ENCODE data around the gene SPATA2.

The SPATA2 gene

GRCh38 chr20:49872056-49872455 is 43.3 kb downstream of the SPATA2 start:
- no peak for DNase-seq
- no peak for ATAC-seq (ENCODE audit: insufficient read depth, low read depth)
- no peak overlapping the region for H3K4me2 ChIP-seq (ENCODE audit: insufficient read depth, low read length)

GRCh38 chr20:49871391-49871948 is 43.9 kb downstream of the SPATA2 start:
- Histone ChIP-seq H4K20me1 (ENCODE audit: insufficient read depth, low read length) (no peaks in the 10 kb centered on the region), H3K4me3 (ENCODE audit: low read depth in 1 of 2, low read length in 2 of 2) (no peak overlapping the region), H3K9me3 (ENCODE audit: insufficient read depth, low read length, severe bottlenecking) (no peaks in the 10 kb centered on the region), H2AFZ (ENCODE audit: low read depth, low read length) (no peak overlapping the region), H3K27ac (ENCODE audit: low read length) (no peak overlapping the region), H3K4me1 (ENCODE audit: insufficient read depth, low read length) (no peaks in the 10 kb centered on the region), H3K79me2 (ENCODE audit: insufficient read depth, low read length) (no peaks in the 10 kb centered on the region), H3K36me3 (ENCODE audit: insufficient read depth, low read length) (peaks cover 40% of the 10 kb centered on the region; the same call in 1 of the 2 replicates), H3K9ac (ENCODE audit: low read depth, low read length) (no peak overlapping the region), H3K4me2 (ENCODE audit: insufficient read depth, low read length) (no peak overlapping the region), H3K27me3 (ENCODE audit: insufficient read depth, low read length, poor library complexity) (no peaks in the 10 kb centered on the region)
- TF ChIP-seq EZH2 (IDR thresholded peaks at IDR 0.05; ENCODE audit: borderline replicate concordance, low read depth, low read length, severe bottlenecking), result no peak
- no peak for TF ChIP-seq CTCF (IDR thresholded peaks at IDR 0.05; ENCODE audit: borderline replicate concordance, extremely low read depth, low read length, poor library complexity, severe bottlenecking)
- no peak for DNase-seq
- ATAC-seq (ENCODE audit: insufficient read depth, low read depth), result no peak

More at GRCh38 chr20:49872056-49872455, 43.3 kb downstream of the SPATA2 start:
- Histone ChIP-seq H3K4me3 (ENCODE audit: low read depth in 1 of 2, low read length in 2 of 2) (no peak overlapping the region), H3K36me3 (ENCODE audit: insufficient read depth, low read length) (peaks cover 40% of the 10 kb centered on the region; the same call in 1 of the 2 replicates), H3K27ac (ENCODE audit: low read length) (no peak overlapping the region), H3K4me1 (ENCODE audit: insufficient read depth, low read length) (no peaks in the 10 kb centered on the region), H2AFZ (ENCODE audit: low read depth, low read length) (no peak overlapping the region), H4K20me1 (ENCODE audit: insufficient read depth, low read length) (no peaks in the 10 kb centered on the region), H3K27me3 (ENCODE audit: insufficient read depth, low read length, poor library complexity) (no peaks in the 10 kb centered on the region), H3K9me3 (ENCODE audit: insufficient read depth, low read length, severe bottlenecking) (no peaks in the 10 kb centered on the region), H3K9ac (ENCODE audit: low read depth, low read length) (no peak overlapping the region), H3K79me2 (ENCODE audit: insufficient read depth, low read length) (no peaks in the 10 kb centered on the region)
- no peak for TF ChIP-seq EZH2 (IDR thresholded peaks at IDR 0.05; ENCODE audit: borderline replicate concordance, low read depth, low read length, severe bottlenecking)
- no peak for TF ChIP-seq CTCF (IDR thresholded peaks at IDR 0.05; ENCODE audit: borderline replicate concordance, extremely low read depth, low read length, poor library complexity, severe bottlenecking)

GRCh38 chr20:49870261-49870660 is 45.1 kb downstream of the SPATA2 start:
- no peak overlapping the region for H3K9ac ChIP-seq (ENCODE audit: low read depth, low read length)
- no peak overlapping the region for H3K4me2 ChIP-seq (ENCODE audit: insufficient read depth, low read length)
- peaks cover 41% of the 10 kb centered on the region; the same call in 1 of the 2 replicates for H3K36me3 ChIP-seq (ENCODE audit: insufficient read depth, low read length)
- no peak for ATAC-seq (ENCODE audit: insufficient read depth, low read depth)
- TF ChIP-seq EZH2 (IDR thresholded peaks at IDR 0.05; ENCODE audit: borderline replicate concordance, low read depth, low read length, severe bottlenecking) (no peak), CTCF (IDR thresholded peaks at IDR 0.05; ENCODE audit: borderline replicate concordance, extremely low read depth, low read length, poor library complexity, severe bottlenecking) (no peak)
- H3K4me3 ChIP-seq (ENCODE audit: low read depth in 1 of 2, low read length in 2 of 2), result no peak overlapping the region
- no peaks in the 10 kb centered on the region for H3K79me2 ChIP-seq (ENCODE audit: insufficient read depth, low read length)
- no peaks in the 10 kb centered on the region for H4K20me1 ChIP-seq (ENCODE audit: insufficient read depth, low read length)
- H2AFZ ChIP-seq (ENCODE audit: low read depth, low read length), result no peak overlapping the region
- no peak overlapping the region for H3K27ac ChIP-seq (ENCODE audit: low read length)
- H3K4me1 ChIP-seq (ENCODE audit: insufficient read depth, low read length), result no peaks in the 10 kb centered on the region
- H3K27me3 ChIP-seq (ENCODE audit: insufficient read depth, low read length, poor library complexity), result no peaks in the 10 kb centered on the region
- no peak for DNase-seq
- H3K9me3 ChIP-seq (ENCODE audit: insufficient read depth, low read length, severe bottlenecking), result no peaks in the 10 kb centered on the region

All from DND-41 (cell line).